GM12878 (cell line): ENCODE data around the gene FARS2. TPM values are rescaled to one million over a fixed set of nuclear protein-coding genes. Genes with fewer than 3 reads are reported as not detected.

Experiments used
- ATAC-seq: fragments of 200-7000 bp; cut with Tn5 transposase; 3 replicates; pipeline ENCODE4 v1.9.1; 2020; ENCODE audit warnings: mild to moderate bottlenecking, moderate library complexity
- BruUV-seq: library from RNA; stranded (reverse); fragments of 400-500 nt; replicated peaks from 2 replicates; lab custom pipeline; 2021; lab: Mats Ljungman, UMichigan
- CTCF ChIA-PET: fragments of 300-600 bp; sonication (Branson Sonifier 250); formaldehyde crosslinking; extraction: SDS; loops from one replicate; lab custom pipeline; 2021; ENCODE audit warnings: inconsistent platforms; lab: Yijun Ruan, JAX
- POLR2A ChIA-PET: fragments of 350-600 bp; formaldehyde crosslinking; extraction: SDS; loops from one replicate; lab custom pipeline; 2021; ENCODE audit warnings: inconsistent platforms; lab: Charles Lee
- RAD21 ChIA-PET: fragments of 300-600 bp; sonication (Branson Sonifier 250); formaldehyde crosslinking; loops from one replicate; lab custom pipeline; 2023; ENCODE audit warnings: antibody characterized with exemption; ENCODE audit not compliant: unreplicated experiment; lab: Charles Lee
- SMC1A ChIA-PET: fragments of 300-600 bp; sonication (Branson Sonifier 250); formaldehyde crosslinking; loops from one replicate; lab custom pipeline; 2023; ENCODE audit not compliant: unreplicated experiment, uncharacterized antibody; lab: Charles Lee
- DNase-seq: peaks from one replicate; pipeline ENCODE4 v3.0.0-alpha.2; 2011; ENCODE audit warnings: low read depth, low spot score
- FAIRE-seq: peaks from 3 replicates; lab custom pipeline; 2011; peaks lifted over from hg19 to GRCh38; lab: Jason Lieb, UNC
- H2AFZ ChIP-seq: 2 replicates; pipeline ENCODE4 v1.6.0; 2011; ENCODE audit warnings: low read depth, low read length, control low read depth; ENCODE audit not compliant: control insufficient read depth
- H3K27ac ChIP-seq: 2 replicates; pipeline ENCODE4 v1.5.1; 2011; ENCODE audit warnings: control low read depth; ENCODE audit not compliant: control insufficient read depth, insufficient read depth
- H3K27me3 ChIP-seq, 2 experiments: replicated peaks in 1 of 2; 2 replicates each; pipeline versions ENCODE4 v1.6.0 to v1.6.1; 2011; ENCODE audit warnings: low read length in 1 of 2; ENCODE audit not compliant: control insufficient read depth in 2 of 2, insufficient read depth in 2 of 2
- H3K36me3 ChIP-seq, 2 experiments: 2 replicates each; pipeline ENCODE4 v1.5.1; 2011; ENCODE audit warnings: low read length in 1 of 2; ENCODE audit not compliant: control insufficient read depth in 2 of 2, insufficient read depth in 2 of 2
- H3K4me1 ChIP-seq: 2 replicates; pipeline ENCODE4 v1.6.1; 2011; ENCODE audit warnings: mild to moderate bottlenecking, low read length, moderate library complexity, mixed read lengths; ENCODE audit not compliant: control insufficient read depth, insufficient read depth
- H3K4me2 ChIP-seq: 2 replicates; pipeline ENCODE4 v1.6.0; 2011; ENCODE audit warnings: control low read depth; ENCODE audit not compliant: control insufficient read depth, insufficient read depth
- H3K4me3 ChIP-seq: fragments of 200-600 bp; sonication (generic); 2 replicates; pipeline ENCODE4 v1.5.1; 2016
- H3K79me2 ChIP-seq: 2 replicates; pipeline ENCODE4 v1.6.0; 2011; ENCODE audit warnings: low read length; ENCODE audit not compliant: control insufficient read depth, insufficient read depth
- H3K9ac ChIP-seq: 2 replicates; pipeline ENCODE4 v1.8.0; 2011; ENCODE audit warnings: low read length, control low read depth, mixed read lengths; ENCODE audit not compliant: control insufficient read depth, insufficient read depth
- H3K9me3 ChIP-seq: replicated peaks from 3 replicates; pipeline ENCODE4 v1.5.1; 2011; ENCODE audit warnings: mild to moderate bottlenecking, low read length; ENCODE audit not compliant: control insufficient read depth, insufficient read depth
- H4K20me1 ChIP-seq: 2 replicates; pipeline ENCODE4 v1.6.0; 2011; ENCODE audit not compliant: control insufficient read depth, insufficient read depth
- ASH2L ChIP-seq: fragments of 300-600, 200-600 bp; sonication (generic); IDR thresholded peaks from 2 replicates; pipeline ENCODE4 v1.6.1; 2017; ENCODE audit warnings: low read depth, mild to moderate bottlenecking, borderline replicate concordance
- BMI1 ChIP-seq: fragments of 450-650 bp; IDR thresholded peaks from 2 replicates; pipeline ENCODE4 v1.6.1; 2016; ENCODE audit warnings: mild to moderate bottlenecking, moderate library complexity, borderline replicate concordance
- BRCA1 ChIP-seq: IDR thresholded peaks from 2 replicates; pipeline ENCODE4 v1.6.1; 2011; ENCODE audit warnings: low read depth, low read length, improper control_type of control experiment
- EGR1 ChIP-seq, 2 experiments: IDR thresholded peaks; 1 replicate in 1 of 2; 2 replicates in 1 of 2; pipeline ENCODE4 v1.6.1; 2011 to 2012; ENCODE audit warnings: low read depth in 2 of 2, low read length in 2 of 2, borderline replicate concordance in 1 of 2, mild to moderate bottlenecking in 1 of 2, moderate library complexity in 1 of 2
- GATAD2B ChIP-seq: fragments of 450-650 bp; conservative IDR thresholded peaks from 2 replicates; pipeline ENCODE4 v1.6.1; 2017; ENCODE audit warnings: low read depth, mild to moderate bottlenecking, moderate library complexity
- IKZF1 ChIP-seq: fragments of 450-650 bp; conservative IDR thresholded peaks from 2 replicates; pipeline ENCODE4 v1.6.1; 2017; ENCODE audit warnings: antibody characterized with exemption, mild to moderate bottlenecking
- MEF2B ChIP-seq: fragments of 450-650 bp; IDR thresholded peaks from 2 replicates; pipeline ENCODE4 v1.6.1; 2018; ENCODE audit warnings: mild to moderate bottlenecking, moderate library complexity; ENCODE audit not compliant: partially characterized antibody, poor library complexity, severe bottlenecking
- NFYA ChIP-seq: IDR thresholded peaks from 2 replicates; pipeline ENCODE4 v1.6.1; 2011; ENCODE audit warnings: low read depth, mild to moderate bottlenecking, low read length, improper control_type of control experiment, borderline replicate concordance
- NR2C2 ChIP-seq: IDR thresholded peaks from 2 replicates; pipeline ENCODE4 v1.6.1; 2011; ENCODE audit warnings: borderline replicate concordance, low read depth; ENCODE audit not compliant: control insufficient read depth, insufficient read length
- POLR2AphosphoS2 ChIP-seq: IDR thresholded peaks from 2 replicates; pipeline ENCODE4 v1.6.1; 2011; ENCODE audit warnings: low read depth, mild to moderate bottlenecking, low read length, improper control_type of control experiment, moderate library complexity
- RUNX3 ChIP-seq: IDR thresholded peaks from 2 replicates; pipeline ENCODE4 v1.6.1; 2012; ENCODE audit warnings: low read length, inconsistent platforms
- WRNIP1 ChIP-seq: IDR thresholded peaks from 2 replicates; pipeline ENCODE4 v1.6.1; 2011; ENCODE audit warnings: low read depth, low read length, improper control_type of control experiment, borderline replicate concordance
- ZNF207 ChIP-seq: fragments of 450-650 bp; IDR thresholded peaks from 2 replicates; pipeline ENCODE4 v1.6.1; 2014; ENCODE audit warnings: antibody characterized with exemption, mild to moderate bottlenecking, borderline replicate concordance
- ZNF622 ChIP-seq: fragments of 450-650 bp; IDR thresholded peaks from 2 replicates; pipeline ENCODE4 v1.6.1; 2017; ENCODE audit warnings: mild to moderate bottlenecking, inconsistent platforms
- ZSCAN29 ChIP-seq: fragments of 450-650 bp; IDR thresholded peaks from 2 replicates; pipeline ENCODE4 v1.6.1; 2017; ENCODE audit warnings: mild to moderate bottlenecking, moderate library complexity
- WGBS: methylation state at CpG from one replicate; pipeline ENCODE4 v1.1.6; 2016; ENCODE audit warnings: low lambda C conversion rate; ENCODE audit not compliant: insufficient replicate concordance, insufficient coverage; ENCODE audit errors: missing lambda C conversion rate; 5-methylcytosine and 5-hydroxymethylcytosine counted together
- in situ Hi-C: fragments of 300-500 bp; cut with MboI; formaldehyde crosslinking; loops from 9 replicates; pipeline ENCODE4 v1.14.3; 2018; ENCODE audit warnings: mixed read lengths
- intact Hi-C: fragments of 100-400 bp; cut with micrococcal nuclease; formaldehyde crosslinking; loops from one replicate; pipeline ENCODE4 v1.14.2; 2022; ENCODE audit not compliant: unreplicated experiment
- polyA plus RNA-seq, 11 experiments: library from polyadenylated mRNA; depleted of rRNA in 4 of 11; unstranded in 6 of 11; stranded (reverse) in 5 of 11; fragments of >200 nt; fragmentation: Nextera tagmentation in 4 of 11; fragmentation: Illumina TruSeq in 1 of 11; extraction: Ambion mirVana in 4 of 11; extraction: Trizol in 1 of 11; gene quantifications; 1 replicate in 1 of 11; 2 replicates in 10 of 11; pipeline versions ENCODE4 v1.2.1 to v1.2.3, GENCODE V29; 2011 to 2016; ENCODE audit warnings: inconsistent platforms in 2 of 11, missing spikeins in 2 of 11, low read depth in 1 of 11
- total RNA-seq, 4 experiments: library from RNA; depleted of rRNA in 3 of 4; stranded (reverse); fragments of >200 nt in 3 of 4; fragmentation: Illumina TruSeq in 1 of 4; extraction: Trizol in 1 of 4; gene quantifications; 2 replicates each; pipeline versions ENCODE4 v1.2.1 to v1.2.3, GENCODE V29; 2013 to 2021

The FARS2 gene
- total and polyA plus RNA-seq, 10 of the 15 experiments (the other 5 are each of a cell fraction or from before 2014, with no cell fraction given), result 16.8 to 46.7 (median 25.6) TPM

- no peak for FAIRE-seq
- H3K4me2 ChIP-seq, result no peak overlapping the region
- peaks cover 5% of the 10 kb centered on the region; the same call in 2 of the 3 replicates for H3K9me3 ChIP-seq
- no peaks in the 10 kb centered on the region for H3K36me3 ChIP-seq
- ChIA-PET POLR2A (no interaction called here), SMC1A (no interaction called here), CTCF (interaction anchor here (0.9 to 1.6 kb wide), 2 partner anchors 53 to 89 kb away, joined by 3 to 4 read pairs; no protein-coding TSS in a partner anchor), RAD21 (no interaction called here)
- TF ChIP-seq MEF2B, result no peak
- no peak for TF ChIP-seq GATAD2B
- TF ChIP-seq ASH2L, result no peak
- no peak for TF ChIP-seq ZSCAN29
- TF ChIP-seq RUNX3, result no peak
- no peak for TF ChIP-seq NFYA
- no peak for TF ChIP-seq EGR1 (IDR thresholded peaks at IDR 0.05; ENCODE audit: borderline replicate concordance in 1 of 2, low read depth in 2 of 2, low read length in 2 of 2)
- no peak for TF ChIP-seq POLR2AphosphoS2
- TF ChIP-seq BMI1, result no peak
- TF ChIP-seq ZNF622, result no peak
- TF ChIP-seq BRCA1, result no peak
- TF ChIP-seq IKZF1, result no peak
- TF ChIP-seq ZNF207, result no peak
- TF ChIP-seq NR2C2, result no peak
- no peak for TF ChIP-seq WRNIP1
- intact Hi-C loops, result no loop called here
- ATAC-seq, result no peak
- H4K20me1 ChIP-seq, result no peaks in the 10 kb centered on the region
- in situ Hi-C loops, result no loop called here
- no peaks in the 10 kb centered on the region for H3K79me2 ChIP-seq
- no peak overlapping the region for H3K9ac ChIP-seq
- BruUV-seq, result no TSS peak
- 100% methylated on average over 2 of the region's 2 CpGs for WGBS
- H3K27me3 ChIP-seq, result no peaks in the 10 kb centered on the region
- no peak overlapping the region for H3K27ac ChIP-seq
- no peak for DNase-seq
- no peak overlapping the region for H2AFZ ChIP-seq
- peaks cover 7% of the 10 kb centered on the region for H3K4me1 ChIP-seq
- H3K4me3 ChIP-seq, result no peak overlapping the region
Observed at GRCh38 chr6:5559651-5560050, 298.3 kb downstream of the FARS2 start.
